Measurements from ENCODE around the gene GRIK3.

- no peak for TF ChIP-seq CTCF (IDR thresholded peaks at IDR 0.05)
- TF ChIP-seq MYC (IDR thresholded peaks at IDR 0.05; ENCODE audit: borderline replicate concordance, low read length) = no peak
- no peak for TF ChIP-seq CHD4 (IDR thresholded peaks at IDR 0.05; ENCODE audit: borderline replicate concordance)
- no peak for TF ChIP-seq POLR2A (IDR thresholded peaks at IDR 0.05; ENCODE audit: low read length)
- TF ChIP-seq HOXB13 (CRISPR knock-in tag; IDR thresholded peaks at IDR 0.05; ENCODE audit: low read depth) = no peak
- no peak for TF ChIP-seq EP300 (IDR thresholded peaks at IDR 0.05)
- TF ChIP-seq FOSB (CRISPR knock-in tag; IDR thresholded peaks at IDR 0.05) = no peak
- no peak for TF ChIP-seq RFX5 (IDR thresholded peaks at IDR 0.05)
- TF ChIP-seq REST (IDR thresholded peaks at IDR 0.05) = no peak
- no peak for TF ChIP-seq RCOR1 (IDR thresholded peaks at IDR 0.05; ENCODE audit: low read depth, low read length)
- TF ChIP-seq JUN (IDR thresholded peaks at IDR 0.05) = no peak
- TF ChIP-seq MAX (IDR thresholded peaks at IDR 0.05) = no peak
- no peak for TF ChIP-seq MAZ (IDR thresholded peaks at IDR 0.05; ENCODE audit: borderline replicate concordance, low read depth, low read length)
- no peak for TF ChIP-seq POLR2AphosphoS2 (conservative IDR thresholded peaks at IDR 0.05; ENCODE audit: low read length)
These were observed 113.9 kb downstream of the GRIK3 start for GRCh38 chr1:36920371-36920770.
